Peyer's patch (tissue), 4 donors: ENCODE results near the gene VGLL4. TPM values are rescaled to one million over a fixed set of nuclear protein-coding genes. Genes with fewer than 3 reads are reported as not detected.

Source experiments
- DNase-seq, 3 donors: peaks; one replicate each; pipeline ENCODE4 v3.0.0-alpha.2; 2017 to 2019
- H3K27ac ChIP-seq, 4 donors: fragments of 200-600 bp; sonication (generic); one replicate each; pipeline ENCODE4 v1.5.1; 2016 to 2019
- H3K27me3 ChIP-seq, 2 donors: fragments of 200-600 bp; sonication (generic); one replicate each; pipeline ENCODE4 v1.5.1; 2019
- H3K36me3 ChIP-seq, 3 donors: fragments of 200-600 bp; sonication (generic); one replicate each; pipeline ENCODE4 v1.5.1; 2016 to 2019
- H3K4me1 ChIP-seq, 4 donors: fragments of 200-600 bp; sonication (generic); one replicate each; pipeline ENCODE4 v1.5.1; 2016 to 2019
- H3K4me3 ChIP-seq, 4 donors: fragments of 200-600 bp; sonication (generic); 1 replicate in 3 of 4; 2 replicates in 1 of 4; pipeline ENCODE4 v1.5.1; 2016 to 2019; ENCODE audit warnings: mild to moderate bottlenecking in 1 of 4
- H3K9me3 ChIP-seq, 4 donors: fragments of 200-600 bp; sonication (generic); one replicate each; pipeline ENCODE4 v1.5.1; 2016 to 2019; ENCODE audit warnings: mild to moderate bottlenecking in 1 of 4
- CTCF ChIP-seq, 6 experiments: fragments of 450-650 bp in 4 of 6; fragments of 200-600 bp in 2 of 6; sonication (generic) in 1 of 6; IDR thresholded peaks; one replicate each; pipeline ENCODE4 v1.5.1; 2017 to 2019; ENCODE audit warnings: antibody characterized with exemption in 6 of 6, mild to moderate bottlenecking in 3 of 6, moderate library complexity in 1 of 6
- POLR2A ChIP-seq, 2 donors: fragments of 450-650 bp; IDR thresholded peaks; one replicate each; pipeline ENCODE4 v1.5.1; 2017; ENCODE audit warnings: antibody characterized with exemption in 2 of 2, mild to moderate bottlenecking in 2 of 2, moderate library complexity in 2 of 2
- total RNA-seq, 4 donors: library from RNA; depleted of rRNA; stranded (reverse); fragments of >200 nt; gene quantifications; one replicate each; pipeline ENCODE4 v1.1.0, GENCODE V29; 2016

The VGLL4 gene
- total RNA-seq, 4 donors from 2014 or later = 41.7 to 66.7 (median 59.4) TPM

GRCh38 chr3:11680509-11680908 is 36.8 kb upstream of the VGLL4 start:
- H3K27me3 ChIP-seq = no peaks in the 10 kb centered on the region
- no peak for DNase-seq
- no peak overlapping the region for H3K27ac ChIP-seq
- H3K36me3 ChIP-seq = no peaks in the 10 kb centered on the region
- no peak overlapping the region for H3K4me3 ChIP-seq
- H3K9me3 ChIP-seq = no peaks in the 10 kb centered on the region
- H3K4me1 ChIP-seq = no peaks in the 10 kb centered on the region
- TF ChIP-seq POLR2A (IDR thresholded peaks at IDR 0.05) = no peak
- TF ChIP-seq CTCF (IDR thresholded peaks at IDR 0.05) = no peak

- Histone ChIP-seq H3K4me3 (no peak overlapping the region), H3K36me3 (no peaks in the 10 kb centered on the region), H3K4me1 (no peaks in the 10 kb centered on the region), H3K27me3 (no peaks in the 10 kb centered on the region), H3K9me3 (no peaks in the 10 kb centered on the region), H3K27ac (no peak overlapping the region)
- no peak for DNase-seq
- no peak for TF ChIP-seq CTCF (IDR thresholded peaks at IDR 0.05)
- no peak for TF ChIP-seq POLR2A (IDR thresholded peaks at IDR 0.05)
These were observed 36.2 kb upstream of the VGLL4 start for GRCh38 chr3:11679964-11680363.

GRCh38 chr3:11672363-11672762 is 28.6 kb upstream of the VGLL4 start:
- peaks cover 0 to 13% (median 0%) of the 10 kb centered on the region in 4 donors for H3K4me1 ChIP-seq
- no peak overlapping the region for H3K27ac ChIP-seq
- no peaks in the 10 kb centered on the region for H3K9me3 ChIP-seq
- H3K4me3 ChIP-seq = no peak overlapping the region
- no peaks in the 10 kb centered on the region for H3K27me3 ChIP-seq
- no peak for DNase-seq
- TF ChIP-seq CTCF (IDR thresholded peaks at IDR 0.05) (no peak), POLR2A (IDR thresholded peaks at IDR 0.05) (no peak)
- no peaks in the 10 kb centered on the region for H3K36me3 ChIP-seq

GRCh38 chr3:11671648-11672100 is 28.0 kb upstream of the VGLL4 start:
- DNase-seq = peak in 2 of 3 donors; percentile 24 to 55
- no peaks in the 10 kb centered on the region for H3K36me3 ChIP-seq

GRCh38 chr3:11668243-11669235 is 24.8 kb upstream of the VGLL4 start:
- H3K4me3 ChIP-seq = no peak overlapping the region
- no peaks in the 10 kb centered on the region for H3K36me3 ChIP-seq
- H3K9me3 ChIP-seq = no peaks in the 10 kb centered on the region
- H3K4me1 ChIP-seq = peaks cover 0 to 13% (median 0%) of the 10 kb centered on the region in 4 donors
- H3K27ac ChIP-seq = no peak overlapping the region
- no peak for DNase-seq
- TF ChIP-seq CTCF (IDR thresholded peaks at IDR 0.05) = no peak
- TF ChIP-seq POLR2A (IDR thresholded peaks at IDR 0.05) = no peak
- H3K27me3 ChIP-seq = no peaks in the 10 kb centered on the region

More at GRCh38 chr3:11671648-11672100, 28.0 kb upstream of the VGLL4 start:
- H3K9me3 ChIP-seq = no peaks in the 10 kb centered on the region
- H3K27ac ChIP-seq = no peak overlapping the region
- H3K27me3 ChIP-seq = no peaks in the 10 kb centered on the region
- peaks cover 0 to 13% (median 0%) of the 10 kb centered on the region in 4 donors for H3K4me1 ChIP-seq
- TF ChIP-seq CTCF (IDR thresholded peaks at IDR 0.05) (no peak), POLR2A (IDR thresholded peaks at IDR 0.05) (no peak)
- H3K4me3 ChIP-seq = no peak overlapping the region
